ENCODE measurements around the gene ANKDD1B.

DNA sequence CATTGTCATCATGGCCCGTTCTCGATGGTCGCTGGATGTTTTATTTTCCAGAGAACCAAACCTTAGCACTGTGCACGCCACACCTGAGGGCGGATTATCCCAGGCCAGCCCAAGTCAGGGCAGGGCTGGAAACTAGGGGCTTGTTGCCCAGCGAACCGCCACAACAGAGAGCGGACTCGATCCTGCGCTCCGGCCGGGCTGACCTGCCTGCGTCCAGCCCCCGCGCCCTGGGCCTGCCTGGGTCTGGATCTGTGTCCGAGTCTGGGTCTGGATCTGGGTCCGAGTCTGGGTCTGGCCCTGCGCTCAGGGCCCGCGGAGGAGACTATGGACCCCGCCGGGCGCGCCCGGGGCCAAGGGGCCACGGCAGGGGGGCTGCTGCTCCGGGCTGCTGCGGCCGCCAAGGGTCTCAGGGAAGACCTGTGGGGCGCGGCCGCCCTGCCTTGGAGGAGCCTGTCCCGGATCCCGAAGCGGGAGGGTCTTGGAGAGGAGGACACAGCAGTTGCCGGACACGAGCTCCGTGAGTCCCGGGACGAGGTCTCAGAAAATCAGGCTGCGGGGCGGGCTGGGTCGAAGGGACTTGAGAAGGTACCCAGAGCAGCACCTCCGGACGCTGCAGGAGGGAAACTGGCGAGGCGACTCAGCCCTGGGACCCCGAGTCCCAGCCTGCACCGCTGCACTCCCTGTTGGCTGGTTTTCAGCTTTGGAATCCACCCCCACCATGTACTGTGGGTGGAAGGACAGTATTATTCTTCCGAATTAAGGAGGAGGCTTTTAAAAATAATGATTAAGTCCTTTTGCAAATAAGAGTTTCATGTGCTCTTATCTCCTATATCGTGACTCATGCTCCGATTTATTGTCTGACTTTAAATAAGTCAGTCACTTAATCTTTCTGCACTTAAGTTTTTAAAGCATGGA lies at the start of gene ANKDD1B:
- TF ChIP-seq KDM1A (CRISPR knock-in tag; IDR thresholded peaks at IDR 0.05) (no peak), ZBTB14 (CRISPR knock-in tag; IDR thresholded peaks at IDR 0.05) (no peak), CHD2 (IDR thresholded peaks at IDR 0.05; ENCODE audit: low read depth, low read length) (no peak), SIN3B (IDR thresholded peaks at IDR 0.05; ENCODE audit: low read length) (no peak), NR2C2 (CRISPR knock-in tag; IDR thresholded peaks at IDR 0.05; ENCODE audit: borderline replicate concordance) (no peak), ZNF24 (IDR thresholded peaks at IDR 0.05) (no peak), RBFOX2 (IDR thresholded peaks at IDR 0.05; ENCODE audit: low read depth, low read length) (peak; percentile 66), ZNF839 (CRISPR knock-in tag; IDR thresholded peaks at IDR 0.05; ENCODE audit: borderline replicate concordance) (no peak), TCF7L2 (IDR thresholded peaks at IDR 0.05; ENCODE audit: low read depth, low read length) (no peak)
- TF ChIP-seq, protein P1, sequence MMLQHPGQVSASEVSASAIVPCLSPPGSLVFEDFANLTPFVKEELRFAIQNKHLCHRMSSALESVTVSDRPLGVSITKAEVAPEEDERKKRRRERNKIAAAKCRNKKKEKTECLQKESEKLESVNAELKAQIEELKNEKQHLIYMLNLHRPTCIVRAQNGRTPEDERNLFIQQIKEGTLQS (CRISPR knock-in tag; IDR thresholded peaks at IDR 0.05): no peak
- TF ChIP-seq, protein P2, sequence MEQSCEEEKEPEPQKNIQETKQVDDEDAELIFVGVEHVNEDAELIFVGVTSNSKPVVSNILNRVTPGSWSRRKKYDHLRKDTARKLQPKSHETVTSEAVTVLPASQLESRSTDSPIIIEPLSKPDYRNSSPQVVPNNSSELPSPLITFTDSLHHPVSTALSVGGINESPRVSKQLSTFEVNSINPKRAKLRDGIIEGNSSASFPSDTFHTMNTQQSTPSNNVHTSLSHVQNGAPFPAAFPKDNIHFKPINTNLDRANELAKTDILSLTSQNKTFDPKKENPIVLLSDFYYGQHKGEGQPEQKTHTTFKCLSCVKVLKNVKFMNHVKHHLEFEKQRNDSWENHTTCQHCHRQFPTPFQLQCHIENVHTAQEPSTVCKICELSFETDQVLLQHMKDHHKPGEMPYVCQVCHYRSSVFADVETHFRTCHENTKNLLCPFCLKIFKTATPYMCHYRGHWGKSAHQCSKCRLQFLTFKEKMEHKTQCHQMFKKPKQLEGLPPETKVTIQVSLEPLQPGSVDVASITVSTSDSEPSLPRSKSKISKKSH (CRISPR knock-in tag; IDR thresholded peaks at IDR 0.05; ENCODE audit: borderline replicate concordance): no peak
- TF ChIP-seq, protein P3, sequence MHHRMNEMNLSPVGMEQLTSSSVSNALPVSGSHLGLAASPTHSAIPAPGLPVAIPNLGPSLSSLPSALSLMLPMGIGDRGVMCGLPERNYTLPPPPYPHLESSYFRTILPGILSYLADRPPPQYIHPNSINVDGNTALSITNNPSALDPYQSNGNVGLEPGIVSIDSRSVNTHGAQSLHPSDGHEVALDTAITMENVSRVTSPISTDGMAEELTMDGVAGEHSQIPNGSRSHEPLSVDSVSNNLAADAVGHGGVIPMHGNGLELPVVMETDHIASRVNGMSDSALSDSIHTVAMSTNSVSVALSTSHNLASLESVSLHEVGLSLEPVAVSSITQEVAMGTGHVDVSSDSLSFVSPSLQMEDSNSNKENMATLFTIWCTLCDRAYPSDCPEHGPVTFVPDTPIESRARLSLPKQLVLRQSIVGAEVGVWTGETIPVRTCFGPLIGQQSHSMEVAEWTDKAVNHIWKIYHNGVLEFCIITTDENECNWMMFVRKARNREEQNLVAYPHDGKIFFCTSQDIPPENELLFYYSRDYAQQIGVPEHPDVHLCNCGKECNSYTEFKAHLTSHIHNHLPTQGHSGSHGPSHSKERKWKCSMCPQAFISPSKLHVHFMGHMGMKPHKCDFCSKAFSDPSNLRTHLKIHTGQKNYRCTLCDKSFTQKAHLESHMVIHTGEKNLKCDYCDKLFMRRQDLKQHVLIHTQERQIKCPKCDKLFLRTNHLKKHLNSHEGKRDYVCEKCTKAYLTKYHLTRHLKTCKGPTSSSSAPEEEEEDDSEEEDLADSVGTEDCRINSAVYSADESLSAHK (CRISPR knock-in tag; IDR thresholded peaks at IDR 0.05; ENCODE audit: borderline replicate concordance): no peak
